Measurements from ENCODE around the gene NHLRC1.

DNA sequence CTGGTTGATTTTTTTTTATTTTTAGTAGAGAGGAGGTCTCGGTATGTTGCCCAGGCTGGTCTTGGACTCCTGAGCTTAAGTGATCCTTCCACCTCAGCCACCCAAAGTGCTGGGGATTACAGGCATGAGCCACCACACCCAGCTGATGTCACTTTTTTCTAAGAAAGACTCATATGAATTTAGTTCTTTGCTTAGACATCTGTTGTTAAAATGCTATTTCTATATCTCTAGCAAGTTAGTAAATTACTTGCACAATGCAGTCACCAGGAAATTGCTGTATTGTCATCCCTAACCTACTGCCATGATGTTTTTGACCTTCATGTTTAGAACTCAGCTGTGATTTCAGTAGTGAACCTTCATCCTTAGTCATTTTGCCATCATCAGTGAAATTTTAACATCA, 38.4 kb upstream of the NHLRC1 start:
- TF ChIP-seq, protein P1, sequence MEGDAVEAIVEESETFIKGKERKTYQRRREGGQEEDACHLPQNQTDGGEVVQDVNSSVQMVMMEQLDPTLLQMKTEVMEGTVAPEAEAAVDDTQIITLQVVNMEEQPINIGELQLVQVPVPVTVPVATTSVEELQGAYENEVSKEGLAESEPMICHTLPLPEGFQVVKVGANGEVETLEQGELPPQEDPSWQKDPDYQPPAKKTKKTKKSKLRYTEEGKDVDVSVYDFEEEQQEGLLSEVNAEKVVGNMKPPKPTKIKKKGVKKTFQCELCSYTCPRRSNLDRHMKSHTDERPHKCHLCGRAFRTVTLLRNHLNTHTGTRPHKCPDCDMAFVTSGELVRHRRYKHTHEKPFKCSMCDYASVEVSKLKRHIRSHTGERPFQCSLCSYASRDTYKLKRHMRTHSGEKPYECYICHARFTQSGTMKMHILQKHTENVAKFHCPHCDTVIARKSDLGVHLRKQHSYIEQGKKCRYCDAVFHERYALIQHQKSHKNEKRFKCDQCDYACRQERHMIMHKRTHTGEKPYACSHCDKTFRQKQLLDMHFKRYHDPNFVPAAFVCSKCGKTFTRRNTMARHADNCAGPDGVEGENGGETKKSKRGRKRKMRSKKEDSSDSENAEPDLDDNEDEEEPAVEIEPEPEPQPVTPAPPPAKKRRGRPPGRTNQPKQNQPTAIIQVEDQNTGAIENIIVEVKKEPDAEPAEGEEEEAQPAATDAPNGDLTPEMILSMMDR (IDR thresholded peaks at IDR 0.05) = no peak
- no peak for TF ChIP-seq ZFX (IDR thresholded peaks at IDR 0.05; ENCODE audit: borderline replicate concordance)

Measured in 22Rv1 (cell line).